Mesenteric fat pad (tissue), 1 donor: ENCODE results near the gene BIN2. TPM values are rescaled to one million over a fixed set of nuclear protein-coding genes. Genes with fewer than 3 reads are reported as not detected.
"Not testable (repeated sequence)": the region's sequence is repeated elsewhere in the genome, so short reads cannot be mapped to it uniquely, and the experiment has no call there.

Experiments
- DNase-seq: peaks from one replicate; pipeline ENCODE4 v3.0.0-alpha.2; 2020; ENCODE audit warnings: low spot score
- total RNA-seq: library from RNA; stranded (reverse); fragmentation: NEBNext Ultra II Directional; extraction: Animal tissue kit (Norgen Biotek cat#: 25700); gene quantifications from one replicate; pipeline ENCODE4 v1.2.1, GENCODE V29; 2021
- donor health status: DM: yes; HTN: yes; CAD: no.

Gene BIN2
- total RNA-seq, 1 donor from 2014 or later: 14.4 TPM

DNA sequence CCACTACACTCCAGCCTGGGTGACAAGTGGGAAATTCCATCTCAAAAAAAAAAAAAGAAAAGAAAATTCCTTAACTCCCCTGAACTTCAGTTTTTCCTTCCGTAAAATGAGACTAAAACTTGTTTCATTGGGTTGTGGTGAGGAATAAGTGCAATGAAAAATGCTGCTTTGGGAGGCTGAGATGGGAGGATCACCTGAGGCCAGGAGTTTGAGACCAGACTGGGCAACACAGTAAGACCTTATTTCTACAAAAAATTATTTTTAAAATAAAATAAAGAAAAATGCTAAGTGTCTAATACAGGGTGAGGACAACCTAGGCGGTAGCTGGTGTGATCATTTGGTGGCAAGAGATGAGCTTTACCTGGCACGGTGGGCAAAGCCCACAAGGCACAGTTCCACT, 60.6 kb downstream of the BIN2 start:
- no peak for DNase-seq

DNA sequence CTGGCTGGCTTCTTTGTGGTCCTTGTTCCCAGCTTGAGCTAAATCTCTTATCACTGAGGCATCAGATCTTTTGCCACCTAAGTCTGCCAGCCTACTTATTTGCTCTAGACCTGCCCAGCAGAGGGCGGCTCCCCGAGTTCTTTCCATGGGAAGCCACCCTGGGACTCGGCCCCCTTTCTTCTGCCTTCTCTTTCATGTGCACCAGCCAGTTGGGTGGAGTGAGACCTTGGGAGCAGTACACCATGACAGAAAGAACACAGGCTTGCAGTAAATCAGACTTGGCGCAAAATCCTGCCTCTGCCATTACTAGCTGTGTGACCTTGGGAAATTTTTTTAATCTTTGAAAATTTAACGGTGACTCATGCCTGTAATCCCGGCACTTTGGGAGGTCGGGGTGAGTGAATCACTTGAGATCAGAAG, 61.2 kb downstream of the BIN2 start:
- DNase-seq: no peak

DNA sequence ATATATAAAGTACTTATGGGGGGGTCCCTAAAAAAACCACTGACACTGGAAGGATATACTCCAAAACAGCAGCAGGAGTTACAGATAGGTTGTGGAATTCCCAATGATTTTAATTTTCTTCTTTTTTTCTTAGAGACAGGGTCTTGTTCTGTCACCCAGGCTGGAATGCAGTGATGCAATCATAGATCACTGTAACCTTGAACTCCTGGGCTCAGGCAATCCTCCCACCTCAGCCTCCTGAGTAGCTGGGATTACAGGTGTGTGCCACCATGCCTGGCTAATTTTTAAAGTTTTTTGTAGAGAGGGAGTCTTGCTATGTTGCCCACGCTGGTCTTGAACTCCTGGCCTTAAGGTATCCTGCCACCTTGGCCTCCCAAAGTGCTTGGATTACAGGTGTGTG, 64.4 kb downstream of the BIN2 start:
- DNase-seq: not testable (repeated sequence)

DNA sequence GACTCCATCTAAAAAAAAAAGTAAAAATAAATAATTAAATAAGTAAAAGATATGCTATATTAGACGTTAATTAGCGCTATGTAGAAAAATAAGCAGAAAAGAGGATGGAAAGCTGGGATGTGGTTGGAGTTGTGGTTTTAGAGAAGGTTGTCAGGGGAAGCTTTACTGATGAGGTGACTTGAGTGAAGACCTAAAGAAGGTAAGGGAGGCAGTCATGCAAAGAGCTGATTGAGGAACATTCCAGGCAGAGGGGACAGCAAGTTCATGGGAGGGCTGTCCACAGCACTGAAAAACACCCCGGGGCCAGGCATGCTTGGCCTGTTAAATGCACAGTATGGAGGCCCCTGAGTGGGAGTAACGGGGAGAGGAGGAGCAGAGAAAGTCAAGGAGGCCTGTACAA, 69.4 kb downstream of the BIN2 start:
- no peak for DNase-seq

DNA sequence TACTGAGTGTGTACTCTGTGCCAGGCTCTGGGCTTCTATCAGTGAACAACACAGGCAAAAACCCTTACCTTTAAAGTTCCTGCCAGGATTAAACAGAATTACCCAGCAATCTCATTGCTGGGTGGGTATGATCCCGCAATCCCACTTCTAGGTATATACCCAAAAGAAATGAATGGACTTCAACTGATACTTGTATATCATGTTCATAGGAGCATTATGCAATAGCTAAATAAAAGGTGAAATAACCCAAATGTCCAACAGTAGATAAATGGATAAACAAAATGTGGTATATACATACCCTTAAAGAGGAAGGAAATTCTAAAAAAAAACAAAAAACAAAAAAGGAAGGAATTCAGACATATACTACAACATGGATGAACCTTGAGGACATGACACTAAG, 70.7 kb downstream of the BIN2 start:
- DNase-seq: no peak

DNA sequence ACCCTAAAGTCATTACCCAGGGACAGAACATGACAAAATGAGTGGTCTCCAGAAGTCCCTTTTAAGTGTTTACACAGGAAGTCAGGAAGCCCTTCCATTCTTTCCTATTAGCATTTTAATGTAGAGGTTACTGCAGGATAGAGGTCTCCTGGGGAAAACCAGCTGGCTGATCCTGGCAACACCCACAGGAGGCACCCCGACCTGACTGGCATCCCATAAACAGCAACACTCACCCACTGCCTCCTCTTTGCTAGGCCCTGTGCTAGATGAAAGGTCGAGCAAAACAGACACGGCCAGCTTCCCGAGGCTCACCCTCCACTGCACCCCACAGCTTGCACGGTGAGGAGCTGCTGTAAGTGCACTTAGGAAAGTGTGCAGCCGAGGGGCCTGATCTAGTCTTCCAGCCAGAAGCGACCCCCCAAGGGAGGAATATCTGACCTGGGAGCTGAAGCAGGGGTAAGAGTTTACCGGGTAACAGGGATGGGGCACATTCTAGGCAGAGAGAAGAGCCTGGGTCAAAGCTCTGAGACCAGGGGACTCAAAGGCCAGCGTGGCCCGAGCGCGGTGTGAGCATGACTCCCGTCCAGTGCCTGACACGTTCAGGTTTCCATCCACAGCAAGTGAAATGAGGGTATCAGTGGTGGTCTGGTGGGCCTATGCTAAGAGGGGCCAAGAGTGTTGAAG, 76.3 kb downstream of the BIN2 start:
- DNase-seq: no peak

DNA sequence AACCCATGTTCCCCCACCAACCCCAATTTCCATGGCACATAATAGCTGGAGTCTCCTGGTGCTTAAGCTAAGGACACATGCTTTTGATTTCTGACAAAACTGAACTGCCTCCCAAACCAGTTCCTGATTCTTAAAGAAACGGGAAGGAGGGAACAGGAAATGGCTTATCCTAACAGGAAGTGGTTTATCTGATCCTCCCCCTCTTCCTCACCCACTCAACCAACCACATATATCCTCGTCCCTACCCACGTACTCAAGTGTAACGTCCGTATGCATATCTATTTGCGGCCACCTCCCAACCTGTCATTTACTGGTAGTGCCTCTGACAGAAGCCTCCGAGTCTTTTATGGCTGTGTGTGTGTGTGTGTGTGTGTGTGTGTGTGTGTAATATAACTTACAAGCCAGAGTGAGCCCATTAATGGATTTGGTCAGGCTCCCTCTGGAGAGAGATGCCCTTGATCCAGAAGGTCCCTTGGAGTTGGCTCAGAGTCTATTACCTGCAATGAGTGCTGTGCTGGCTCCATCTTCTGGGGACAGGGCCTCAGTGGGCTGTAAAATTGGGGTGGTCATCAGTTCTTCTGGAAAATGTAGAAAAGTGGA, 77.6 kb downstream of the BIN2 start:
- DNase-seq: no peak

DNA sequence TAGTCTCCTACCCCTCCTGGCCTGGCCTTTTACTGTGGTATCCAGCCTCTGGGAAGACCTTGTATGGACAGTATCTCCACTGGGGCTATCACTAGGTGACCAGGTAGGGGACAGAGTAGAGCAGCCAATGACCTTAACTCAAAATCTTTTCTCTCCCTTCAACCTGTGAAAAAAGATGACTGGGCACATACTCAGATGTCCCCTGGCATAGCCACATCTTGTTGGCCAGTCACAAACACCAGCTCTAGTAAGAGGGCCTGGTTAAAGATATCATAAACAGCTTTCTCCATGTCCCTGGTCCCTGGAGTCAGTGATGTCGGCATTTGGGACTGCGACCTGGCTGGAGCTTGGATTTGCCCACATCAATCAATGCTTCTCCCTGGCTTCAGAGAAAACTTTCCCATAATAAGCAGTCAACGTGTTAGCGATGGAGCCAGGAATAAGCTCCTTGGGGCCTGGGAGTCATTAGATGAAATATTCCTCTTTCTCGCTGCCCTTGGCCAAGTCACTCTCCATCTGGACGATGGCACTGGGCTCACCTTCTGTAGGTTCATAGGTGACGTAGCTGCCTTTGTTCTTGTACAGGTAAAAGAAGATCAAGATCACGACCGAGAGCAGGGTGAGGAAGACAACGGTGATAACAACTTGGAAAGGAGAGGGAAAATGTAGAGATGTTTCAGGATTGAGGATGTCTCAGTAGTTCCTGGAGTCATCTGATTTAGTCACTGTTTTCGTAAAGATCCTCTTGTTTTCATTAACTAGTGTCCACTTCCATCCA, 78.3 kb downstream of the BIN2 start:
- no peak for DNase-seq

DNA sequence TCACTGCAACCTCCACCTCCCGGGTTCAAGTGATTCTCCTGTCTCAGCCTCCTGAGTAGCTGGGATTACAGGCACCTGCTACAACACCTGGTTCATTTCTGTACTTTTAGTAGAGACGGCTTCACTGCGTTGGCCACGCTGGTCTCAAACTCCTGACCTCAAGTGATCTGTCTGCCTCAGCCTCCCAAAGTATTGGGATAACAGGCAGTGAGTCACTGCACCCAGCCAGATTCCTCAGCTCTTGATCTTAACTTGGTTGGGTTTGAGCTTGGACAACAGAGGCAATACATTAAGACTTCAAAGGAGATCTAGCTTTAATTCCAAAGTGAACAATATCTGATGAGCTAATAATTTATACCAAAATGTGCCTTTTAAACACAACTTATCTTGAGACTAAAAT, 79.7 kb downstream of the BIN2 start:
- DNase-seq: peak; percentile 81

DNA sequence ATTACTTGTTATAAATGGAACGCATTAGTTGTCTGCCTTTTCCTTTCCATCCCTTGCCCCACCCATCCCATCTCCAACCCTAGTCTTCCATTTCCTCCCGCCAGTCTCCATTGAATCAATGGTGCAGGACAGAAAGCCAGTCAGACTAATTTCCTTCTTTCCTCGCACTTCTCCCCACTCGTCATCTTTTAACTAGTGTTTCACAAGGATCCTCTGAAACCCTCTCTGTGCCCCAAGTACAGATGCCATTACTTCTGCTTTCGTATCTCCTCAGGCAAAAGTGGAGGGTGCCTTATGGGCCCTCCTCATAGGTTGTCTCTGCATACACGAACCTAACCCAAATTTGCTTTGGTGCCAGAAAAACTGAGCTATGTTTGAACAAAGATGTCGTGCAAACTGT, 81.1 kb downstream of the BIN2 start:
- DNase-seq: no peak

DNA sequence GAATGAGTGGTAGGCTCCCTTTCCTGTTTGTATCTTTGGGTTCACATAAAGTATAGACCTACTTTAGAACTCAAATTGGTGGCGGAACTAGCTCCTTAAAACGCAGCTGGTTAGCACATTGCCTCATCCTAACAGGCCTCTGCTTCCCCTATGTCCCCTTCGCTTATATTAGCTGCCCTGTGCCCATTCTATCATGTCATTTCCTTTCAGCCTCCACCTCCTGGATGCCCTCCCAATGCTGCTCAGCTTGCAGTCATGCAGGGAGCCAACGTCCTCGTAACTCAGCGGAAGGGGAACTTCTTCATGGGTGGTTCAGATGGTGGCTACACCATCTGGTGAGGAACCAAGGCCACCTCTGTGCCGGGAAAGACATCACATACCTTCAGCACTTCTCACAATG, 81.9 kb downstream of the BIN2 start:
- no peak for DNase-seq

DNA sequence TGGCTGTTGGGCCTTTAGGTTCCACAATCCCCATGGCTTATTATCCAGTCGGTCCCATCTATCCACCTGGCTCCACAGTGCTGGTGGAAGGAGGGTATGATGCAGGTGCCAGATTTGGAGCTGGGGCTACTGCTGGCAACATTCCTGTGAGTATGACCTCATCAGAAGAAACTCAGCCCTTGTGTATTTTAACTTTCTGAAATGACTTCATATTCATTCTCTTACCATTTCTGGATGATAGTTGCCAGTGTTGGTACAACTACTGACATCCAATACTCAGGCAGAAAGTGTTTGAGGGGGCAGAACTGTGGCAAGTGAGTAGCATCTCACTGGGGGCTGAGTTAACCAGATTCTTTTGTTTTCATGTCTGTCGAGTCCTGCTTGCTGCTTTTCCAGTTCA, 83.0 kb downstream of the BIN2 start:
- DNase-seq: no peak

DNA sequence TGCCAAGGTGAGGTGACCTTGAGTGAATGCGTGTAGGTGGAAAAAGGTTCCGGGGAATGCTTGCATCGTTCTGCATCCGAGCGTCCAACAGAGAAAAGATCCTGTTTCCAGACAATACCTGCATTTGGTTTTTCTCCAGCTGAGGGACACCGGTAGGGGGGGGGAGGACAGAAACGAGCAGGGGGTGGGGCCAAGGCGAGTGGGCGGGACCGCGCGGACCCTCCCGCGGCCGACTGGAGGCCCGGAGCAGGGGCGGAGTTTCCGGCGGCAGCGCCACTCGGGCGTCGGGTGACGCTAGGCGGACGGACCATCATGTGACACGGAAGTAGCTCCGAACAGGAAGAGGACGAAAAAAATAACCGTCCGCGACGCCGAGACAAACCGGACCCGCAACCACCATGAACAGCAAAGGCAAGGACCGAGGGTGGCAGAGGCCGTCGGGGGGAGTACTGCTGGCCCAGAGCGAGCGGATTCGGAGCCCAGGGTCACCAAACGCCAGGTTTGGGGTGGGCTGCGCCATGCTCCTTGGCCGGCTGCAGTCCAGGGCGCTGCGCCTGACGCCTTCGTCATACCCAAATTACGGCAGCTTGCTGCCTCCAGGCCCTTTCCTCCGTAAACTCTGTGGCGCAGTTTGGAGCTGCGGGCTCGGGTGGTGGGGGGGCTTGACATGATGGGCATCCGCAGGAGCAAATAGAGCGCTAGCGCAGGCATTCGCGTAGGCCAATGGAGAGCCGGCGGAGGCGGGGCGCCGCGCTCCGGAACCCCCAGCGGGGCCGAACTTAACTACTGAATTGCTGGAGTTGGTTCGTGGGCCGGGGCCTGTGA, 85.3 kb downstream of the BIN2 start, which contains the start of gene DAZAP2:
Gene DAZAP2, plus strand, starts transcription at position 317 of the 825 bp plus-strand sequence. Its CDS starts 82 bp downstream, at position 399.
- peak; percentile 98 for DNase-seq

DNA sequence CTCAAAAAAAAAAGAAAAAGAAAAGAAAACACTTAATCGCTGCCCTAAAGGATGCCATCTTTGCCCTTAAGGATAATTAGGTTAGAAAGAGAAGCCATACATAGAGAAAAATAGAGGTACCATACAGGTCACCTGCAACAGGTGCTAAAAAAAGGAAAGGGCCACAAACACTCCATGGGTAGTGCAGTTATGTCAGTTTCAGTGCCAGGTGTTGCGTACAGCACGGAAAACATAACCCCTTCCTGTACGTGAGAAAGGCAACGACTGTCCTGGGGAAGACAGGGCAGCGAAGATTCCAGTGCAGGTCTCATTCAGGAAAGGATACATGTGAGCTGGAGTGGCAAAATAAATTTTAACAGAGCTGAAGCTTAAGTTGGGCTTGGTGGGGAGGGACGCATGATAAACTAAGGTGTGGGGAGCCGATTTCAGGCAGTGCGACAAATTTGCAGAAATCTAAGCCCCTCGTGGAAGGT, 85.9 kb downstream of the BIN2 start:
- no peak for DNase-seq

DNA sequence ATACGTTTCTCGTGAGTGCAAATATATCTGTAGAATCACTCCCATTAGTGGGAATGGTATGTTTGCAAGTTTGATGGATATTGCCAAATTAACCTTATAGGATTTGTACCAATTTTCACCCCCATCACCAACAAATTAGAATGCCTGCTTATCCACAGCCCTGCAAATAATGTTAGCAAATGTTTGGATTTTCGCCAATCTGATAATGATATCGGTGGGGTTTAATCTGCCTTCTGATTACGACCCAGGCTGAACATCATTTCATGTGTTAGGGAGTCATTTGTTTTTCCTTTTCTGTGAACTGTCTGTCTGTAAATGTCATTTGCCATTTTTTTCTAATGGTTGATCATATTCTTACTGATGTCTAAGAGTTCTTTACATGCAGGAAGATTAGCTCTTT, 89.4 kb downstream of the BIN2 start:
- no peak for DNase-seq

DNA sequence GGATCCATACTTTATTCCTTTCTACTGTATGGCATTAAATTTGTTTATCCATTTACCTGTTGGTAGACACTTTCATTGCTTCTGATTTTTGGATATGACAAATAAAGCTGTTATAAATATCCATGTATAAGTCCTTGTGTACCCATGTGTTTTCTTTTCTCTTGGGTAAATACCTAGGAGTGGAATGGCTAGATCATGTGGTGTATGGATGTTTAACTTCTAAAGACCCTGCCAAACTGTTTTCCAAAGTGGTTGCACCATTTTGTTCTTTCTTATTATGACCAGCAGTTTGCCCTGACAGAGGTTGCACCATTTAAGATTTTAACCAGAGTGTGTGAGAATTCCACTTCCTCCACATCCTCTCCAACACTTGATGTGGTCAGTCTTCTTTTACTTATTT, 91.3 kb downstream of the BIN2 start:
- no peak for DNase-seq

Other genes with a start within 250 kb of the BIN2 start
- 33.6 TPM for gene CSRNP2, start 240.6 kb downstream of the BIN2 start, total RNA-seq
- 21.9 TPM for gene TFCP2, start 151.0 kb downstream of the BIN2 start, total RNA-seq
- 14.8 TPM for gene POU6F1, start 106.1 kb downstream of the BIN2 start, total RNA-seq
- gene DAZAP2, start 85.3 kb downstream of the BIN2 start, total RNA-seq: 159 TPM
- gene SMAGP, start 53.8 kb downstream of the BIN2 start, total RNA-seq: 10.1 TPM
- gene CELA1, start 22.5 kb upstream of the BIN2 start, total RNA-seq: not detected
- gene GALNT6, start 67.2 kb upstream of the BIN2 start, total RNA-seq: 8.3 TPM
- gene SLC4A8, start 100.7 kb upstream of the BIN2 start, total RNA-seq: 0.90 TPM